Measurements from ENCODE around the gene PTPRJ. TPM values are rescaled to one million over a fixed set of nuclear protein-coding genes. Genes with fewer than 3 reads are reported as not detected.

Gene PTPRJ
- total RNA-seq, 1 experiment from 2014 or later, result 0.30 TPM

GRCh38 chr11:48025984-48026340, 45.6 kb downstream of the PTPRJ start:
- H3K4me1 Mint-ChIP-seq (ENCODE audit: insufficient read depth, unreplicated experiment), result no peaks in the 10 kb centered on the region
- CTCF ChIA-PET, result no interaction called here
- TF ChIP-seq CTCF (IDR thresholded peaks at IDR 0.05; ENCODE audit: unreplicated experiment), result no peak
- no peak overlapping the region for H3K27ac Mint-ChIP-seq (ENCODE audit: low read depth, unreplicated experiment)
- H3K9me3 Mint-ChIP-seq (ENCODE audit: unreplicated experiment), result no peaks in the 10 kb centered on the region
- POLR2A ChIA-PET, result no interaction called here
- intact Hi-C loops (cut with micrococcal nuclease), result no loop called here
- no peak for DNase-seq (ENCODE audit: unreplicated experiment)
- no peaks in the 10 kb centered on the region for H3K36me3 Mint-ChIP-seq (ENCODE audit: insufficient read depth, unreplicated experiment)
- no peak overlapping the region for H3K4me3 Mint-ChIP-seq (ENCODE audit: unreplicated experiment)
- no peaks in the 10 kb centered on the region for H3K27me3 Mint-ChIP-seq (ENCODE audit: insufficient read depth, unreplicated experiment)
- no TSS peak for BruUV-seq (replicated peaks)

GRCh38 chr11:48028914-48029680, 48.7 kb downstream of the PTPRJ start:
- ChIA-PET POLR2A (no interaction called here), CTCF (interaction anchor here (0.6 to 0.8 kb wide), 2 partner anchors 88 to 95 kb away, joined by 3 read pairs; no protein-coding TSS in a partner anchor)
- Mint-ChIP-seq H3K27ac (ENCODE audit: low read depth, unreplicated experiment) (no peak overlapping the region), H3K9me3 (ENCODE audit: unreplicated experiment) (no peaks in the 10 kb centered on the region), H3K27me3 (ENCODE audit: insufficient read depth, unreplicated experiment) (no peaks in the 10 kb centered on the region), H3K4me3 (ENCODE audit: unreplicated experiment) (no peak overlapping the region), H3K4me1 (ENCODE audit: insufficient read depth, unreplicated experiment) (no peaks in the 10 kb centered on the region), H3K36me3 (ENCODE audit: insufficient read depth, unreplicated experiment) (no peaks in the 10 kb centered on the region)
- intact Hi-C loops (cut with micrococcal nuclease), result no loop called here
- DNase-seq (ENCODE audit: unreplicated experiment), result no peak
- no TSS peak for BruUV-seq (replicated peaks)
- TF ChIP-seq CTCF (IDR thresholded peaks at IDR 0.05; ENCODE audit: unreplicated experiment), result no peak

- Mint-ChIP-seq H3K36me3 (ENCODE audit: insufficient read depth, unreplicated experiment) (no peaks in the 10 kb centered on the region), H3K27ac (ENCODE audit: low read depth, unreplicated experiment) (no peak overlapping the region), H3K4me1 (ENCODE audit: insufficient read depth, unreplicated experiment) (no peaks in the 10 kb centered on the region), H3K9me3 (ENCODE audit: unreplicated experiment) (no peaks in the 10 kb centered on the region), H3K4me3 (ENCODE audit: unreplicated experiment) (no peak overlapping the region), H3K27me3 (ENCODE audit: insufficient read depth, unreplicated experiment) (no peaks in the 10 kb centered on the region)
- no peak for DNase-seq (ENCODE audit: unreplicated experiment)
- no peak for TF ChIP-seq CTCF (IDR thresholded peaks at IDR 0.05; ENCODE audit: unreplicated experiment)
- CTCF ChIA-PET, result interaction anchor here (0.6 to 1.0 kb wide), 2 partner anchors 80 to 87 kb away, joined by 3 read pairs; no protein-coding TSS in a partner anchor
- POLR2A ChIA-PET, result no interaction called here
- intact Hi-C loops (cut with micrococcal nuclease), result no loop called here
- no TSS peak for BruUV-seq (replicated peaks)
These were observed 49.4 kb downstream of the PTPRJ start for GRCh38 chr11:48029681-48030290.

GRCh38 chr11:48031602-48032001, 51.2 kb downstream of the PTPRJ start:
- H3K36me3 Mint-ChIP-seq (ENCODE audit: insufficient read depth, unreplicated experiment), result no peaks in the 10 kb centered on the region
- peaks cover 7% of the 10 kb centered on the region for H3K27me3 Mint-ChIP-seq (ENCODE audit: insufficient read depth, unreplicated experiment)
- no peaks in the 10 kb centered on the region for H3K4me1 Mint-ChIP-seq (ENCODE audit: insufficient read depth, unreplicated experiment)
- no peak overlapping the region for H3K4me3 Mint-ChIP-seq (ENCODE audit: unreplicated experiment)
- no peak for TF ChIP-seq CTCF (IDR thresholded peaks at IDR 0.05; ENCODE audit: unreplicated experiment)
- ChIA-PET POLR2A (interaction anchor here (0.6 kb wide), 1 partner anchor 93 kb away, joined by 3 read pairs; no protein-coding TSS in a partner anchor), CTCF (no interaction called here)
- BruUV-seq (replicated peaks), result no TSS peak
- no peak overlapping the region for H3K27ac Mint-ChIP-seq (ENCODE audit: low read depth, unreplicated experiment)
- DNase-seq (ENCODE audit: unreplicated experiment), result no peak
- no peaks in the 10 kb centered on the region for H3K9me3 Mint-ChIP-seq (ENCODE audit: unreplicated experiment)
- intact Hi-C loops (cut with micrococcal nuclease), result no loop called here

All from MCF 10A (cell line).